Right hindlimb (tissue), 1 donor: ENCODE results near the gene MNX1.

ENCODE experiments used
- DNase-seq: peaks from one replicate; pipeline ENCODE4 v3.0.0-alpha.2; 2018

Gene MNX1

GRCh38 chr7:157001920-157002818 is 8.3 kb downstream of the MNX1 start:
- DNase-seq = no peak

- DNase-seq = no peak
Measured at GRCh38 chr7:157000741-157001653, 9.5 kb downstream of the MNX1 start.

- no peak for DNase-seq
Measured at GRCh38 chr7:156999958-157000726, 10.3 kb downstream of the MNX1 start.

GRCh38 chr7:156998988-156999957 is 11.2 kb downstream of the MNX1 start:
- DNase-seq = no peak

- DNase-seq = no peak
Measured at GRCh38 chr7:156994417-156994816, 16.0 kb downstream of the MNX1 start.

GRCh38 chr7:156993925-156994235 is 16.6 kb downstream of the MNX1 start:
- DNase-seq = no peak

- no peak for DNase-seq
Measured at GRCh38 chr7:156993021-156993924, 17.2 kb downstream of the MNX1 start.

- DNase-seq = no peak
Measured at GRCh38 chr7:156989766-156990535, 20.5 kb downstream of the MNX1 start.

GRCh38 chr7:156988343-156989185 is 21.9 kb downstream of the MNX1 start:
- no peak for DNase-seq

GRCh38 chr7:156986378-156986777 is 24.1 kb downstream of the MNX1 start:
- DNase-seq = no peak

GRCh38 chr7:156985101-156985992 is 25.1 kb downstream of the MNX1 start:
- no peak for DNase-seq

GRCh38 chr7:156984174-156984891 is 26.1 kb downstream of the MNX1 start:
- no peak for DNase-seq

GRCh38 chr7:156979711-156980110 is 30.8 kb downstream of the MNX1 start:
- DNase-seq = no peak

GRCh38 chr7:156979007-156979606 is 31.4 kb downstream of the MNX1 start:
- no peak for DNase-seq

GRCh38 chr7:156975620-156976019 is 34.8 kb downstream of the MNX1 start:
- no peak for DNase-seq

GRCh38 chr7:156969972-156970420 is 40.5 kb downstream of the MNX1 start:
- DNase-seq = no peak

GRCh38 chr7:156968183-156968582 is 42.3 kb downstream of the MNX1 start:
- DNase-seq = no peak
